ENCODE results near the gene JAKMIP1.

The JAKMIP1 gene

DNA sequence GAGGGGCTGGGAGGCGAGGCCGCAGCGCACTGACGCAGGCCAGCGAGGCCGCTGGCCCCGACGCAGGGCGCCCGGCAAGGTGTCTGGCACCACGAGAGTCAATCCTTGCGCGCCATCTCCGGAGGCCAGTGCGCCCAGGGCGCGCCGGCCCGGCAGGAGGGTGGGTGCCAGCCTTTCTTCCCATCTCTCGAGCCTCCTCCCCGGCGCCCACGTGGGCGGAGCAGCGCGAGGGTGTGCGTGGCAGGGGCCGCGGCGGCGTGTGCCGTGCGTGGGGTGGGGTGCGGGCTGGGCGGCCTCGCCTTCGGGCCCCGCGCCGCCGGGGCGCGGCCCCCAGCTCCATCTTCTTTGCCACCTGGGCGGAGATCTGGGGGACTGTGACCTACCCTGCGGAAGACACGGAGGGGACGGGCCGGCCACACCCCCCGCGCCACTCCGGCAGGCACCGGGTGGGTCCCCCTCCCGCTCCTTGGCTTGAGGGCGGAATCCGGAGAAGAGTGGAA lies 877 bp downstream of the JAKMIP1 start:
- no peak for DNase-seq

DNA sequence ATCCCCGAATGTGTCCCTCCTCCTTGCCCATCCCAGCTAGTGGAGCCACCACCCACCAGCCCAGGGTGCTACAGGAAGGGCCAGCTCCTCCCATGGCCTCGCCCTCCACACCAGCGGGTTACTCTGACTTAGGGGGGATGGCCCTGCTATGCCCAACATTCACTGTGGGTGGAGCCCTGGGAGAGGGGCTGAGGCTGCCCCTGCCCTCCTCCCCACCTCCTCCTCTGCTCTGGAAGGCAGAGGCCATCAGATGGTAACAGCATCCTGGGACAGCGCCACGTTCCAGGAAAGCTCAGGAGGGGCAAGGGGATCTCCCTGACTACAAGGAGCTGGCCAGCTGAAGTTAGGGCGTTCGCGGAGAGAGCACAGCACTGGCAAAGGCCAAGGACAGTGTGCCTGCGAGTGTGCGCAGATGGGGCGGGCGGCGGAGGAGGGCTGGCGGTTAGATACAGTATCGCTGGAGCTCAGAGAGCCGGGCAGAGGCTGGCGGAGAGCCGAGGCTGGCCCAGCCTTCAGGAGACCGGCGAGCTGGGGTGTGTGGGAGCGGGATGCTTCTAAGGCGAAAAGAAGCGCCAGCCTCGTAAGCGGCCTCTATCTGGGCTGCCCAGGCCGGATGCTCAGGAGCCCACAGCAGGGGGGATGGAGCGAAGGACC lies 1.5 kb downstream of the JAKMIP1 start:
- no peak for DNase-seq

DNA sequence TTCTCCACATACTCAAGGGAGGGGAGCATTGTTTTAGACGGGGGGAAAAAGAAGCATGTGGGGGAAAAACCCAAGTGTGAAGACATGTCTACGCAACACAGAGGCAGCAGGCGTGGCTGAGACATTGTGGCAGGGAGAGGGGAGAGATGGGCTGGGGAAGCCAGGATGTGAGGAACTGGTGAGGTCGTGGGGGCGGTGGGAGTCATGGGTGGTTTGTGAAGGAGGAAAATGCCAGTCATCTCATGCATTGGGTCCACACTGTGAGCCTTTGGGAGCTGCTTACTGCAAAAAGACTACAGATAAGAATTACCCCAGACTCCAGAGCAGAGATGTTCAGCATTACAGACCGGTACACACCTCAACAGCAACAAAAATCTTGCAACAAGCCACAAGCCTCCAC lies 2.1 kb downstream of the JAKMIP1 start:
- DNase-seq: no peak

DNA sequence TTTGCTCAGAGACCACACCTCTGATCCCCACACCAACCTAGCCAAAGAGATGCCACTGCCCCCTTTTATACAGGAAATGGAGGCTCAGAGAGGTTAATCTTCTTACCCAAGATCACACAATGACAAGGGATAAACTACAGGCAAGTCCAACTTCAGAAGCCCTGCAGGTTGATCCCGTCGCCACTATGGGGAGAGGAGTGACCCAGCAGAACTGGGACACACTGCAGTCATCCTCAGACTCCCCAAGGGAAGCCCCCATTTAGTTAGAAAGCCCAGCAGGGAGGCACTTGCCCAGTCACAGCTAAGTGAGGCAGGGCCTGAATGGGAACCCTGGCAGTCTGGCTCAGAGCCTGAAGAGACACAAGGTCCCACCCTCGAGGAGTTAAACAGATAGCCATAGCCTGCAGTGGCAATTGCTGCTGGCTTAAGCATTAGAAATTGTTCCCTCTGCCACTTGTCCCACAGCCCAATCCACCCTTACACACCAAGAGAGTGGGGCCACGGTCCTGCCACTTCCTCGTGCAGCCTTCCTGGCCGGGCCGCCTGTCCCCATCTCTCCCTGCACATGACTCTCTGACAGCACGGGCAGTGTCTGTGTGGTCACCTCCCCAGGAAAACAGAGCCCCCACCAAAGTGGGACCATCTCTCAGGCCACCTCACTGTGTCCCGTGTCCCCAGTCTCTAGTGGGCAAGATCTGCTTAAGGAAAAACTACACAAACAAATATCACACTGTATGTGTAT lies 2.7 kb downstream of the JAKMIP1 start:
- no peak for DNase-seq

DNA sequence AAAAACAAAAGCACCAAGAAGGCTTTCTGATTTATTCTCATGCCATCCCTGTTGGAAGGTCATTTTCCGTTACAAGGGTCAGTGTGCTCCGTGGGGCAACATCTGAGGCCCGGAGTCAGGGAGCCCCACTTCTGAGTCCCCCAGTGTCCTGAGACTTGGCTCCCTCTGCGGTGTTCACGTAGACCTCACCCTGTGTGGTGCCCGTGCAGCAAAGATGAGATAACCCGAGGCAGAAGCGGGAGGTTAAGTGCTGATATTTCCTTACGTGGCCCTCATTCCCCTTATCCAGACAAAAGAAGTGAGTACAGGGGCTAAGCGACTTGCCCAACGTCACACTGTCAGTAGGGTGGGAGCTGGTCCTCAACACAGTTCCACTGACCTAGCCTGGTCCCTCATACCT lies 3.5 kb downstream of the JAKMIP1 start:
- DNase-seq: no peak

DNA sequence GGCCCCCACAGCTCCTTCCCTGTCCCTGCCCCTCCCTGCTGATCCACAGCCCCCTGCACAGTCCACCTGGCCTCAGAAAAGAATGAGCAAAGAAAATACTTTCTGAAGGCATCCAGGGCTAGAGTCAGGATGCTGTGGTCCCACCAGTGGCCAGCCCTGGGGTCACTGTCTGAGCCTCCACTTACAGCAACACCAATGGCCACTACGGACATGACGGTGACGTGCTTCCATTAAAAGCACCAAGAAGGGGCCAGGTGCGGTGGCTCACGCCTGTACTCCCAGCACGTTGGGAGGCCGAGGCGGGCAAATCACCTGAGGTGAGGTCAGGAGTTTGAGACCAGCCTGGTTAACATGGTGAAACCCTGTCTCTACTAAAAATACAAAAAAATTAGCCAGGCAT lies 4.0 kb downstream of the JAKMIP1 start:
- DNase-seq: no peak

DNA sequence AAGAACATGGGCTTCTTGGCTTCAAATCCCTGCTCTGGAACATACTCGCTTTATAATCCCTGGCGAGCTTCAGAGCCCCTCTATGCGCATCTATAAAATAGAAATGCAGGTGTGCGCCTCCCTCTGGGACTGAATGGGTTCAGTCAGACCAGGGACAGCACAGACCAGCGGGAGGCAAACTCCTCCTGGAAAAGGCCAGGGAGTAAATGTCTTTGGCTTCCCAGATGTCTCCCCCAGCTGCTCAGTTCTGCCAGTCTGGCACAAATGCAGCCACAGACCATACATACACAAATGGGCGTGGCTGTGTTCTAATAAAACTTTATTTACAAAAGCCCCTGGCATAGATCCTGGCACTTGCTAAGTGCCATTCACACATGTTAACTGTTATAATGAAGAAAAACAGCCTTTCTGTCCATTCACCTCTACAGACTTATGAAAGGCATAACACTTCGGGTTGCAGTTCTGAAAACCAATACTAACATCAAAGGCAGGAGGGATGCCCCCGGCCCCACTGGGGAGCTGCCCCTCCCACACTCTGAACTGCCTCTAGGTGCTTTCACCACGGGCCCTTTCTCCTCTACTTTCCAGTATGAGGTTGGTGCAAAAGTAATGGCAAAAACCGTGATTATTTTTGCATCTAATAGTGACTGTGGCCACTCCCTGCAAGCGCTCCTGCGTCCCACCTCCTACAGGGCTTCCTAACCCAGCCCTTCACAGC lies 4.6 kb downstream of the JAKMIP1 start:
- DNase-seq: no peak

DNA sequence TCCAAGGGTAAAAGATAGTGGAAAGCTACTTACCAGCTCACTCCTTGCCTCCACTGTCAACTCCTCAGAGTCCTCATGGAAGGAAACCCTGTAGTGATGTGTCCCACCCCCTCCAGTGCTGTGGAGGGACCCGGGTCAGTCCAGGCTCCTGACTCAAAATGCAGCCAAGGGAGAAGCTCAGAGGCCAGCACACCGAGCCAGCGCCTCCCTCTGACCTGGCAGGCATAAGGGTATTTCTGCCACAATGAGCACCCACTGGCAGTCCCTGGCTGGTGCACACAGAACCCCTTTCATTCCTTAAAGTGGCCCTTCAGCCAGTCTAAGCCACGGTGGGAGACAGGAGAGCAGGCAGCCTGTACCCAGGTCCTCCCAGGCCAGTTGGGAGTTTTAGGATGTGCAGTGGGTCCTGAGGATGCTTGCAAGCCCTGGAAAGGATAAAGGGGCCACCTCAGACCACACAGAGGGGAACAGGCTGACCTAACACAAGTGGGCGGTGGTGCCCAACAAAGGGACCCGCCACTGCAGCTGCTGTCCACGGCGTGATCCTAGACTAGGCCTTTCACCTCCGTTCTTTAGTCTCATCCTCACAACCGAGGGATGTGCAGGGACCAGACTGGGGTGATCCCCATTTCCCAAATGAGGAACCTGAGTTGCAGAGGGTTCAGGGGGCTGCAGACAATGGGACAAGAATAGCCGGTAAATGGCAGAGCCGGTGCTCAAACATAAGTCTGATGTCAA lies 5.7 kb downstream of the JAKMIP1 start:
- DNase-seq: no peak

DNA sequence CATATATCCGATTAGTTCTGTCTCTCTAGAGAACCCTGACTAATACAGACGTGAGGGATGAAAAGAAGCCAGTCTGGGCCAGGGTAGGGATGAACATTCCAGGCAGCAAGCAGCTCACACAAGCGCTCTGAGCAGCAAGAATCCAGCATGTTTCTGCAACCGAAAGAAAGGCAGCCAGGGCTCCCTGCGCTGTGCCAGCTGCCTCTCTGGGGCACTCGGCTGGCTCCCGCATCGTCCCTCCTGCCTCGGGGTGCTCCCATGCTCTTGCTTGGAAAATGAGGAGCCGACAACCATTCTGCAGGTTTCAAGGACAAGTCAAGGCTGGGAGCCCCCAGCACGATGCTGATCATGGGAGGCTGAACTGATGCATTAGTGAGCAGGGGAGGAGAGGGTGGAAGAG lies 7.0 kb downstream of the JAKMIP1 start:
- DNase-seq: no peak

DNA sequence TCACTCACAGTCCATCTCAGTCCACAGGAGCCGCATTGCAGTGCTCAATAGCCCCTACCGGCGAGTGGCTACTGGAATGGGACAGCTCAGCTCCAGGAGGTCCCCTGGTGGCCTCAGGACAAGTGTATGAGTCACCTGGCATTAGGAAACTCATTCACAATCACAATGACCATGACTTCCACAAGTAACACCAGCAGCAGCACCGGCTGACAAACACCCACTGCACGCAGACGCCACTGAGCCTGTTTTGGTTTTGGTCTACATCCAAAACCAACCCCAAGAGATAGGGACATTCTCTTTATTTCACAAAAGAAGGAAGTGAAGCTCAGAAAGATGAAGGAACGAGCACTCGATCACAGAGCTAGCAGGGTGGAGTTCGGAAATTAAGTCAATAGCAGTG lies 8.1 kb downstream of the JAKMIP1 start:
- no peak for DNase-seq

DNA sequence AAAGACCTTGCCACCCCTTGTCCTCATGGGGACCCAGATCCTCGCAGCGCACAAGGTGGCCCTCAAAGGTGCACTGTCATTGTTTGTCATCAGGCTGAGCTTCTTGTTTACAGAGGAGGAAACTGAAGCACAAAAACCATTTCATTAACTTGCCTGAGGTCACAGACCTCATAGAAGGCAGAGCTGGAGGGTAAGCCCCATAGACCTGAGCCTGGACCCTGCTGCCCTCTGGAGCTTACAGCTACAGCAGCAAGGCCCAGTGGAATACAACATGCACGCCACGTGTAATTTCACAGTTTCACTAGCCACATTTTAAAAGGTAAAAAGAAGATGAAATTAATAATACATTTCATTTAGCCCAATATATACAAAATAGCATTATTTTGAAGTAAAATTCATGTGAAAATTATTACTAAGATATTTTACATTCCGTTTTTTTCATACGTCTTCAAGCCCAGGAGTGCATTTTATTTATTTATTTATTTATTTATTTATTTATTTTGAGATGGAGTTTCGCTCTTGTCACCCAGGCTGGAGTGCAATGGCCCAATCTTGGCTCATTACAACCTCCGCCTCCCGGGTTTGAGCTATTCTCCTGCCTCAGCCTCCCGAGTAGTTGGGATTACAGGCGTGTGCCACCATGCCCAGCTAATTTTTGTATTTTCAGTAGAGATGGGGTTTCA lies 8.8 kb downstream of the JAKMIP1 start:
- no peak for DNase-seq

DNA sequence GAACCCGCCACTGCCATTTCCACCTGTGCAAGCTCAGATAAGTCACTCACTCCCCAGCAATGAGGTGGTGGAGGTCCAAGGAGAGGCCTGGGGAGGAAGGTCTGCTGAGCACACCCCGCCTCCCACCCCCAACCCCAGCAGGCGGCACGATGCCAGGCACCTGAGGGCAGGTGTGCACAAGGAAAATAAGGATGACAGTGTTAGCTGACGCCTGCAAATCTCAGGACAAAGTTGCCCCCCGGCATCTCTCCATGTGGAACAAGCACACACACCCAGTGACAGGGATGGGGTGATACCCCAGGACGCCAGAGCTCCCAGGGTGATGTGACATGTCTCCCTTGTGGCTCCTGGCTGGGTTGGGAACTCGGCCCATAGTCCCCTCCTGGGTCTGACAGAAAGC lies 9.9 kb downstream of the JAKMIP1 start:
- no peak for DNase-seq

DNA sequence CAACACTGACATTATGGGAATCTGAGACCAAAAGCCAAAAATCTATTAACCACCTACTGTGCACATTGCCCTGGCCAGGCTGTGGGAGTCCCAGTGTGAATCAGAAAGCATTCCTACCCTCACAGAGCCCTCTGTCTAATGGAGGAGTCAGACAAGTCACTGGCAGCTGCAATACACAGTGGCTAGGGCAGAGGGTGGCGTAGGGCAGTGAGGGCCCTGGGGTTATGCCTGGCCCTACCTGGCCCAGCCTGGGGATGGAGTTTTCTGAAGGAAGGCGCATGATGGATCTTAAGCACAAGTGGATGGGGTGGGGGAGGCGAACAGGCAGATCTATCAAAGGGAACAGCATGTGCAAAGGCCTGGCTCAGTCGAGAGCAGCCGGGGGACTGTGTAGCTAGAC lies 10.8 kb downstream of the JAKMIP1 start:
- no peak for DNase-seq

DNA sequence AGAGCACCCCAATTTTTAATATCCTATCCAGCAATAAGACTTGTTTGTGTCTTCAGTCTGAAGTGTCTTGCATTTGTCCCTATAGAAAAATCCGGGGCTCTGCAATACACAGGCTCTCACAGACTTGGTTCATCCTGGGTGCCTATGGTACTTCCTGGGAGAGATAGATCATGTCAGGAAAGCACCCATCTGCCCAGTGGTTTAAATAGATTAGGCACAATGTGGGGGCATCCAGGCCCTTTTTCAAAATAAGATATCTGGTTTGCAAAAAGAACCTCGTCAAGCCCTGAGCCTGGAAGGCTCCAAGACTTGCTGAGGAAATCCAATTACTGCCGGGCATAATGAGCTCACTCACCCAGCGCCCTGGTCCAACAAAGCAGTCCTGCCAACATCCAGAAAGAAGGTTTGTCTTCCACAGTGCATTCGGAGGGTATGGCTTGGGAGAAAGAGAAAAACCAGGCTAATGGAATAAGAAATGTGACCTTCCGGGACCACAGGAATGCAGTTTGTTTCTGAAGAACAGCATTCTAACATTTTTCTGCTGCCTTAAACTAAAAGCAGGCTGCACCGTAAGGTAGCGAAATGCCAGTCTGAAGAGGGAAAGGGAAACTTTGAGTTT lies 11.6 kb downstream of the JAKMIP1 start:
- no peak for DNase-seq

DNA sequence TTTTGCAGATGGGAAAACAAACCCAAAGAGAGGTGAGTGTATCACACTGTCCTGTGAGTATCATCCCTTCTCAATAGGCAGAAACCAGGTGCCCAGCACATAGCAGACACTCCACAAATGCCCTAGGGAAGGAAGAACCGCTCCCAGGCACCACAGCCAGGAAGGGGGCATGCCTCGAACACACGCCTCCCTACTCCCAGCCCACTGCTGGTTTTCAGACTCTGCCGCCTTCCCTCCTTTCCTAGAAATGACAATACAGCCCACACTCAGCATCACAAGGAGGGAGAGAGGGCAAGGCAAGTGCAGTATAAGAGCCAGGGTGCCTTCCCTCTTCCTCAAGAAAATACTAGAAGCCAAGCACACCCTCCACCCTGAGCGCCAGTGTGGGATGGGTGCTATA lies 16.2 kb downstream of the JAKMIP1 start:
- DNase-seq: no peak

DNA sequence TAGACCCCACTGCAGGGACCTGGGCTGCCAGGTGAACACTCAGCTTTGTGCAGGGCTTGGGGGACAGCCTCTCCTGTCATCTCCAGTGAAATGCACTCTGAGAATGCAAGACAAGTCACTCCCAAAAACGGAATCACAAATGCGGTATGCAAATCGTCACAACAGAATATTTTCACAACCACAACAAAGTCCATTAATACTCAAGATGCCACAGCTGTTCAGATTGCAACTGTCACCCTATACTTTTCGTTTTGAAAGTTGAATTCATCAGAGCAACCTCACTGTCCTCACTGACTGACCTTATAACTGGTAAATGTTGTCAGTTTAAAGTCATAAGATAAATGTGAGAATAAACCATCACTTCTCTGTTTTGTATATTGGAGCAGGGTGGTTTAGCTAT lies 16.6 kb downstream of the JAKMIP1 start:
- DNase-seq: no peak

DNA sequence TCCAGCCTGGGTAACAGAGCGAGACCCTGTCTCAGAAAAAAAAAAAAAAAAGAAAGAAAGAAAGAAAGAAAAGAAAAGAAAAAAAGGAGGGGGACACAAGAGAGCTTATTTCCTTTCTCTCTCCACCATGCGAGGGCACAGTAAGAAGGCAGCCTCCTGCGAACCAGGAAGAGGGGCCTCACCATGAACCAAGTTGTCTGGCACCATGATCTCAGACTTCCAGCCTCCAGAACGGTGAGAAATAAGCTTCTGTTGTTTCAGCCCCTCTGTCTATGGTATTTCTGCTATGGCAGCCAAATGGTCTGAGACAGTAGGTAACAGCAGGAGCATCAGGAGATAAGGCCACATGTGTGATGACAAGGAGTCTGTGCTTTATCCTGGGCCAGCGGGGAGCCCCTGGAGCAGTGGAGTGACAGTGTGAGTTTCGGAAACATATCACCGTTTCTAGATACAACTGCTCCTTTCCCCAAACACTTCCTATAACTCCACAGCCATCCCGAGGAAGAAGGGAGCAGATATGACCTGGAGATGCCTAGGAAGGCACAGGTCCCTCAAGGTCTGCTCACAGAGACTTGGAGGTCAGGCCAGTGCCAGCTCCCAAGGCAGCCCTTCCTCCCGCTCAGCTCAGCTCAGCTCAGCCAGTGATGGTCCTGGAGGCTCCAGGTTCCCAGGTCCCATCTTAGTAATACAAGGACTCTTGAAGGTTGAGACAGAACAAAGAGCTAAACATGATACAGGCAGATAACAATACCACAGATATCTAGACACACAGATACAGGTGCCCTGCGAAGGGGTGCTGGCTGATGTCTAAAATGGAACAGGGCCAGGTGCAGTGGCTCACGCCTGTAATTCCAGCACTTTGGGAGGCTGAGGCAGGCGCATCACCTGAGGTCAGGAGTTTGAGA lies 17.7 kb downstream of the JAKMIP1 start:
- DNase-seq: no peak

DNA sequence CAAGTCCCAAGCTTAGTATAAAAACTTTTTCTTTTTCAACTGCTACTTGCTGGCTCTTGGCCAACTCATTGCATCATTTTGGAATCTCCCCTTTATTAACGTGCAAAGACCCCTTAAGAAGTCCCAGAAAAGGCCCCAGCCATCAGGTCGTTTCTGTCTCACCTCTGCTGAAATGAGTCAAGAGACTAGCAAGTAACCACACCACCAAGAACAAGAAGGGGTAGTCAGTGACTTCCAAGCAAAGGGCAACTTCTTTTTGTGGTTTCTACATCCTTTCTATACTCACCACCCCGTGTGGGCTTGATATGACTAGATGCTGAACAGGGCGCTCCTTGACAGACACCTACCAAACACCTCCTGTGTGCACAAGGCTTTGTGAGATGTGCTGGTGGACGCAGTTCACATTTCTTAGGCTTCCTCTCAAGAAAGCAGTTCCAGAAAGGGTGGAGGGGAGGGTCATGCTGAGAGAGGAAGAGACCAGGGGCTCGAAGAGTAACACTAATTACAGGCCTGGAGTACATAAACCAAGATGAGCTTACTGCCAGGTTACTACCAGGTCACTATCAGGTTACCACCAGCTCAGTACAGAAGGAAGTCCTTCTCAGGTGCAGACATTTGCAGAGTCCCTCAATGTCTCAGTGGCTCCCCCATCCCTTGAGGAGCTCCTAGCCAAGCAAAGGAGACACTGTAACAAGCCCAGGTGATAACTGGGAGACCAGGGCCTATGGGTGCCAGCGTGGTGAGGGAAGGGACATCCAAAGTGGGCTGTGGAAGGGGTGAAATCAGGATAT lies 19.3 kb downstream of the JAKMIP1 start:
- no peak for DNase-seq

DNA sequence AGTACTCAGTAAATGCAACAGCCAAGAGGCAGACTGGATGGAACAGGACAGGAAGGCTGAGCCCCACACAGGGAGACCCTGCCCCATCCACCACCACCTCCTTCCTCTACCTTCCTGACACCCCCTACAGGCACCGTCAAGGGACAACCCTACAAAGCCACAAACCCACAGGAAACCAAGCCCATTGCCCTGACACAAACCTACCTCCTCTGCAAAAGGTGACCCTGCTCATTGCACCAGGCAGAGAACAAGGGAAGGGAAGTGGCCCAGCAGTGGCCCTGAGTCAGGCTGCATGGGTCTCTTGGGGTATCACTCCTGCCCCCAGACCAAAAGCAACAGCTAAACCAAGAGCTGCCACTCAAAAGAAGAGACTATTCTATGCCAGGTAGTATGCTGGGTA lies 21.0 kb downstream of the JAKMIP1 start:
- DNase-seq: no peak

DNA sequence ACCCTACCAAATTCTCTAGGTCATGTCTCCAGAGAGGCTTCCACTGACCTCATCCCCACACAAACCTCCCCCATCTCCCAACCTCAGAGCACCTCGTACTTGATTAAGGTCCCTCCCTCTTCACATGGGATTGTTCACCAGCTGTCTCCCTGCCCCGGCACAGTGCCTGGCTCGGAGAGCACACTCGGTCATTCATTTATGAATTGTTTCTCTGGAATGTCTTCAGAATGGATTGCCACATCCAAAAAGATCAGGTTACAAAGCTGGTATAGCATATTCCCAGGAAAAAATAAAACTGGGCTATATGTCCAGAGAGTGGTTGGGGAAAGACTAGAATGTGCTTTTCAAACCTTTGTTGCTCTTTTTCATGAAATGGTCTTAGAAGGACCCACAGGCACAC lies 21.6 kb downstream of the JAKMIP1 start:
- DNase-seq: no peak

Data from GF-D8 (cell line).